Loucy (cell line): ENCODE data around the gene PYGB.

Experiments
- EZH2phosphoT487 ChIP-seq: fragments of 200-600 bp; IDR thresholded peaks from 2 replicates; pipeline ENCODE4 v1.6.1; 2018; ENCODE audit warnings: antibody characterized with exemption, mild to moderate bottlenecking, moderate library complexity, borderline replicate concordance
- TF ChIP-seq, protein P1 (sequence below): fragments of 200-600 bp; sonication (generic); conservative IDR thresholded peaks from 2 replicates; pipeline ENCODE4 v1.5.1; 2014; ENCODE audit warnings: mild to moderate bottlenecking, antibody characterized with exemption, low read length

DNA sequence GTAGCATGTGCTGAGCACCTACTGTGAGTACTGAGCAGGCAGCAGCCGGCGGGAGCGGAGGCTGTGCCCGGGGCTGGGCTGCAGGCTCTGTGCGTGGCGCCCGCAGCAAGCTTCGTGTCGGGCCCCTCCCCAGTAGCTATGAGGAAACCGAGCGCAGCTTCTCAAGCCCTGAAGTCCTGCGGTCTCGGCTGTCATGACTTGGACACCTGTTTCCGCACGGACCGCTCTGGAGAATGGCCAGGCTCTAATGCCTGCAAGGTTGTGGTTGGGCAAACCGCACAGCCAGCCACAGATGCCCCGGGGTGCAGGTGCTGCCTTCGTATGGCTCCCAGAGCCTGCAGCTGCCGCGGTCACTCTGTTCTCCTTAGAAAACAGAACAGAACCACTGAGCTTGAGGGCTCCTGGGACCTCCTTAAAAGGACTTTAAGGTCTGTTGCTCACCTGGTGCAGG, 33.7 kb downstream of the PYGB start:
- TF ChIP-seq, protein P1, sequence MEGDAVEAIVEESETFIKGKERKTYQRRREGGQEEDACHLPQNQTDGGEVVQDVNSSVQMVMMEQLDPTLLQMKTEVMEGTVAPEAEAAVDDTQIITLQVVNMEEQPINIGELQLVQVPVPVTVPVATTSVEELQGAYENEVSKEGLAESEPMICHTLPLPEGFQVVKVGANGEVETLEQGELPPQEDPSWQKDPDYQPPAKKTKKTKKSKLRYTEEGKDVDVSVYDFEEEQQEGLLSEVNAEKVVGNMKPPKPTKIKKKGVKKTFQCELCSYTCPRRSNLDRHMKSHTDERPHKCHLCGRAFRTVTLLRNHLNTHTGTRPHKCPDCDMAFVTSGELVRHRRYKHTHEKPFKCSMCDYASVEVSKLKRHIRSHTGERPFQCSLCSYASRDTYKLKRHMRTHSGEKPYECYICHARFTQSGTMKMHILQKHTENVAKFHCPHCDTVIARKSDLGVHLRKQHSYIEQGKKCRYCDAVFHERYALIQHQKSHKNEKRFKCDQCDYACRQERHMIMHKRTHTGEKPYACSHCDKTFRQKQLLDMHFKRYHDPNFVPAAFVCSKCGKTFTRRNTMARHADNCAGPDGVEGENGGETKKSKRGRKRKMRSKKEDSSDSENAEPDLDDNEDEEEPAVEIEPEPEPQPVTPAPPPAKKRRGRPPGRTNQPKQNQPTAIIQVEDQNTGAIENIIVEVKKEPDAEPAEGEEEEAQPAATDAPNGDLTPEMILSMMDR = no peak
- TF ChIP-seq EZH2phosphoT487 = no peak
